ENCODE data around the gene RTN4R.

GRCh38 chr22:20205464-20205963 lies 62.6 kb downstream of the RTN4R start:
- TF ChIP-seq, protein P1, sequence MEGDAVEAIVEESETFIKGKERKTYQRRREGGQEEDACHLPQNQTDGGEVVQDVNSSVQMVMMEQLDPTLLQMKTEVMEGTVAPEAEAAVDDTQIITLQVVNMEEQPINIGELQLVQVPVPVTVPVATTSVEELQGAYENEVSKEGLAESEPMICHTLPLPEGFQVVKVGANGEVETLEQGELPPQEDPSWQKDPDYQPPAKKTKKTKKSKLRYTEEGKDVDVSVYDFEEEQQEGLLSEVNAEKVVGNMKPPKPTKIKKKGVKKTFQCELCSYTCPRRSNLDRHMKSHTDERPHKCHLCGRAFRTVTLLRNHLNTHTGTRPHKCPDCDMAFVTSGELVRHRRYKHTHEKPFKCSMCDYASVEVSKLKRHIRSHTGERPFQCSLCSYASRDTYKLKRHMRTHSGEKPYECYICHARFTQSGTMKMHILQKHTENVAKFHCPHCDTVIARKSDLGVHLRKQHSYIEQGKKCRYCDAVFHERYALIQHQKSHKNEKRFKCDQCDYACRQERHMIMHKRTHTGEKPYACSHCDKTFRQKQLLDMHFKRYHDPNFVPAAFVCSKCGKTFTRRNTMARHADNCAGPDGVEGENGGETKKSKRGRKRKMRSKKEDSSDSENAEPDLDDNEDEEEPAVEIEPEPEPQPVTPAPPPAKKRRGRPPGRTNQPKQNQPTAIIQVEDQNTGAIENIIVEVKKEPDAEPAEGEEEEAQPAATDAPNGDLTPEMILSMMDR (IDR thresholded peaks at IDR 0.05) = no peak
- TF ChIP-seq GABPA (IDR thresholded peaks at IDR 0.05; ENCODE audit: low read depth) = no peak
- no peak for TF ChIP-seq NFIC (IDR thresholded peaks at IDR 0.05; ENCODE audit: borderline replicate concordance)
